SH-SY5Y (cell line): ENCODE data around the gene KHSRP.

Experiments used
- GATA2 ChIP-seq: IDR thresholded peaks from 2 replicates; pipeline ENCODE4 v1.6.1; 2011; ENCODE audit warnings: mild to moderate bottlenecking, low read depth, low read length
- GATA3 ChIP-seq: IDR thresholded peaks from 2 replicates; pipeline ENCODE4 v1.6.1; 2011; ENCODE audit warnings: low read depth, mild to moderate bottlenecking, low read length, moderate library complexity

- TF ChIP-seq GATA2 (no peak), GATA3 (no peak)
Measured at GRCh38 chr19:6466526-6467248, 42.1 kb upstream of the KHSRP start.
